GM21529 (cell line): ENCODE measurements around the gene GYPC.
"Not testable (repeated sequence)": the region's sequence is repeated elsewhere in the genome, so short reads cannot be mapped to it uniquely, and the experiment has no call there.

ENCODE experiments used
- ATAC-seq: cut with Tn5 transposase; IDR thresholded peaks from one replicate; pipeline ENCODE4 v1.9.1; 2021; ENCODE audit not compliant: unreplicated experiment

The GYPC gene

GRCh38 chr2:126655500-126656430 lies at the start of gene GYPC:
Gene GYPC, plus strand, starts transcription at chr2:126656158. Its CDS starts 106 bp downstream, at chr2:126656264.
- ATAC-seq, result peak; percentile 30

GRCh38 chr2:126614524-126615227 lies 41.3 kb upstream of the GYPC start:
- ATAC-seq, result no peak

GRCh38 chr2:126616606-126617069 lies 39.3 kb upstream of the GYPC start:
- ATAC-seq, result peak; percentile 51

- no peak for ATAC-seq
Observed at GRCh38 chr2:126620302-126620701, 35.7 kb upstream of the GYPC start.

GRCh38 chr2:126623000-126623399 lies 33.0 kb upstream of the GYPC start:
- ATAC-seq, result no peak

GRCh38 chr2:126627643-126628042 lies 28.3 kb upstream of the GYPC start:
- ATAC-seq, result no peak

GRCh38 chr2:126634273-126634861 lies 21.6 kb upstream of the GYPC start:
- no peak for ATAC-seq

GRCh38 chr2:126635281-126635680 lies 20.7 kb upstream of the GYPC start:
- no peak for ATAC-seq

GRCh38 chr2:126635736-126636135 lies 20.2 kb upstream of the GYPC start:
- no peak for ATAC-seq

GRCh38 chr2:126637386-126637785 lies 18.6 kb upstream of the GYPC start:
- no peak for ATAC-seq

- no peak for ATAC-seq
Observed at GRCh38 chr2:126638746-126639145, 17.2 kb upstream of the GYPC start.

- no peak for ATAC-seq
Observed at GRCh38 chr2:126639276-126639675, 16.7 kb upstream of the GYPC start.

GRCh38 chr2:126641294-126641693 lies 14.7 kb upstream of the GYPC start:
- ATAC-seq, result peak; percentile 66

- no peak for ATAC-seq
Observed at GRCh38 chr2:126642031-126642430, 13.9 kb upstream of the GYPC start.

GRCh38 chr2:126643431-126643830 lies 12.5 kb upstream of the GYPC start:
- ATAC-seq, result no peak

GRCh38 chr2:126643972-126644371 lies 12.0 kb upstream of the GYPC start:
- ATAC-seq, result no peak

GRCh38 chr2:126644630-126645191 lies 11.2 kb upstream of the GYPC start:
- ATAC-seq, result peak; percentile 85

GRCh38 chr2:126645211-126645618 lies 10.7 kb upstream of the GYPC start:
- ATAC-seq, result peak; percentile 65

GRCh38 chr2:126646026-126646425 lies 9.9 kb upstream of the GYPC start:
- ATAC-seq, result no peak

- ATAC-seq, result not testable (repeated sequence)
Observed at GRCh38 chr2:126647714-126648344, 8.1 kb upstream of the GYPC start.

- not testable (repeated sequence) for ATAC-seq
Observed at GRCh38 chr2:126648345-126648786, 7.6 kb upstream of the GYPC start.
